WTC11 (cell line): ENCODE measurements around the gene CFAP251. TPM values are rescaled to one million over a fixed set of nuclear protein-coding genes. Genes with fewer than 3 reads are reported as not detected.

Source experiments
- ATAC-seq: fragments of 200-7000 bp; cut with Tn5 transposase; 2 replicates; pipeline ENCODE4 v1.10.0; 2021; ENCODE audit warnings: mild to moderate bottlenecking, moderate library complexity
- CTCF ChIA-PET: fragments of 300-600 bp; sonication (Branson Sonifier 250); formaldehyde crosslinking; loops from one replicate; lab custom pipeline; 2021; ENCODE audit warnings: antibody characterized with exemption; lab: Charles Lee
- POLR2A ChIA-PET: fragments of 350-600 bp; sonication (Branson Sonifier 250); formaldehyde crosslinking; loops from one replicate; lab custom pipeline; 2021; ENCODE audit warnings: antibody characterized with exemption; lab: Charles Lee
- DNase-seq: peaks from one replicate; pipeline ENCODE4 v3.0.0; 2021; ENCODE audit warnings: low spot score
- H3K27ac Mint-ChIP-seq: 2 replicates; pipeline ENCODE4 v1.8.0; 2021; ENCODE audit warnings: mixed read lengths
- H3K27me3 Mint-ChIP-seq: 2 replicates; pipeline ENCODE4 v1.8.0; 2021; ENCODE audit warnings: low read depth, mild to moderate bottlenecking, moderate library complexity, mixed read lengths
- H3K36me3 Mint-ChIP-seq: 2 replicates; pipeline ENCODE4 v1.8.0; 2021; ENCODE audit warnings: mixed read lengths
- H3K4me1 Mint-ChIP-seq: 2 replicates; pipeline ENCODE4 v1.8.0; 2022; ENCODE audit warnings: mixed read lengths
- H3K4me3 Mint-ChIP-seq: 2 replicates; pipeline ENCODE4 v1.8.0; 2021; ENCODE audit warnings: mild to moderate bottlenecking, moderate library complexity, mixed read lengths
- H3K9me3 Mint-ChIP-seq: 2 replicates; pipeline ENCODE4 v1.8.0; 2021; ENCODE audit warnings: mixed read lengths
- ATF2 ChIP-seq: sonication (generic); formaldehyde crosslinking; IDR thresholded peaks from 2 replicates; pipeline ENCODE4 v1.8.1; 2022; ENCODE audit warnings: low read depth, missing genetic modification reagents, borderline replicate concordance
- CBFB ChIP-seq: sonication (generic); formaldehyde crosslinking; IDR thresholded peaks from 2 replicates; pipeline ENCODE4 v1.8.1; 2022; ENCODE audit warnings: mild to moderate bottlenecking, low read depth, missing genetic modification reagents
- CREB1 ChIP-seq: sonication (generic); formaldehyde crosslinking; IDR thresholded peaks from 2 replicates; pipeline ENCODE4 v1.8.0; 2023; ENCODE audit warnings: mild to moderate bottlenecking, missing genetic modification reagents
- ELF4 ChIP-seq: sonication (generic); formaldehyde crosslinking; IDR thresholded peaks from 2 replicates; pipeline ENCODE4 v1.8.1; 2022; ENCODE audit warnings: low read depth, mild to moderate bottlenecking, moderate library complexity, missing genetic modification reagents
- FOXJ3 ChIP-seq: sonication (generic); formaldehyde crosslinking; IDR thresholded peaks from 2 replicates; pipeline ENCODE4 v1.9.0; 2021; ENCODE audit warnings: missing genetic modification reagents, mild to moderate bottlenecking, borderline replicate concordance
- FOXK1 ChIP-seq: sonication (generic); formaldehyde crosslinking; IDR thresholded peaks from 2 replicates; pipeline ENCODE4 v1.8.0; 2022; ENCODE audit warnings: mild to moderate bottlenecking, moderate library complexity, missing genetic modification reagents
- GABPB1 ChIP-seq: sonication (generic); formaldehyde crosslinking; IDR thresholded peaks from 2 replicates; pipeline ENCODE4 v1.8.1; 2023; ENCODE audit warnings: mild to moderate bottlenecking, missing genetic modification reagents
- GRHL2 ChIP-seq: fragments of 250-450 bp; sonication (Bioruptor Pico); IDR thresholded peaks from 2 replicates; pipeline ENCODE4 v1.8.0; 2022; ENCODE audit warnings: mild to moderate bottlenecking, moderate library complexity; ENCODE audit not compliant: insufficient replicate concordance, severe bottlenecking
- GTF2I ChIP-seq: fragments of 250-450 bp; sonication (Bioruptor Pico); conservative IDR thresholded peaks from 2 replicates; pipeline ENCODE4 v1.4.0; 2021; ENCODE audit warnings: mild to moderate bottlenecking
- IRF2 ChIP-seq: sonication (generic); formaldehyde crosslinking; IDR thresholded peaks from 2 replicates; pipeline ENCODE4 v1.8.0; 2022; ENCODE audit warnings: low read depth, missing genetic modification reagents, borderline replicate concordance
- MYBL2 ChIP-seq: sonication (generic); formaldehyde crosslinking; IDR thresholded peaks from 2 replicates; pipeline ENCODE4 v1.8.1; 2023; ENCODE audit warnings: mild to moderate bottlenecking, moderate library complexity, missing genetic modification reagents
- NFATC4 ChIP-seq: fragments of 250-450 bp; sonication (Bioruptor Pico); IDR thresholded peaks from 2 replicates; pipeline ENCODE4 v1.9.0; 2021; ENCODE audit warnings: mild to moderate bottlenecking
- NR1H2 ChIP-seq: sonication (generic); formaldehyde crosslinking; IDR thresholded peaks from 2 replicates; pipeline ENCODE4 v1.9.0; 2021; ENCODE audit warnings: mild to moderate bottlenecking, moderate library complexity, missing genetic modification reagents
- NR3C1 ChIP-seq: sonication (generic); formaldehyde crosslinking; conservative IDR thresholded peaks from 2 replicates; pipeline ENCODE4 v1.8.1; 2023; ENCODE audit warnings: low read depth, mild to moderate bottlenecking, missing genetic modification reagents
- OVOL2 ChIP-seq: fragments of 250-450 bp; sonication (Bioruptor Pico); IDR thresholded peaks from 2 replicates; pipeline ENCODE4 v1.9.0; 2021; ENCODE audit warnings: mild to moderate bottlenecking, borderline replicate concordance
- RORB ChIP-seq: fragments of 250-450 bp; sonication (Bioruptor Pico); IDR thresholded peaks from 2 replicates; pipeline ENCODE4 v1.9.0; 2021; ENCODE audit warnings: mild to moderate bottlenecking
- TCF7 ChIP-seq: sonication (generic); formaldehyde crosslinking; IDR thresholded peaks from 2 replicates; pipeline ENCODE4 v1.8.0; 2022; ENCODE audit warnings: mild to moderate bottlenecking, low read depth, missing genetic modification reagents, moderate library complexity
- TEAD4 ChIP-seq: sonication (generic); formaldehyde crosslinking; IDR thresholded peaks from 2 replicates; pipeline ENCODE4 v1.8.0; 2022; ENCODE audit warnings: mild to moderate bottlenecking, missing genetic modification reagents
- TP53 ChIP-seq: sonication (generic); formaldehyde crosslinking; IDR thresholded peaks from 2 replicates; pipeline ENCODE4 v1.8.1; 2023; ENCODE audit warnings: mild to moderate bottlenecking, missing genetic modification reagents
- ZMAT4 ChIP-seq: fragments of 250-450 bp; sonication (Bioruptor Pico); IDR thresholded peaks from 2 replicates; pipeline ENCODE4 v1.9.0; 2021; ENCODE audit warnings: mild to moderate bottlenecking
- ZNF138 ChIP-seq: sonication (generic); formaldehyde crosslinking; conservative IDR thresholded peaks from 2 replicates; pipeline ENCODE4 v1.8.1; 2022; ENCODE audit warnings: mild to moderate bottlenecking, moderate library complexity, missing genetic modification reagents
- ZNF232 ChIP-seq: sonication (generic); formaldehyde crosslinking; IDR thresholded peaks from 2 replicates; pipeline ENCODE4 v1.8.0; 2022; ENCODE audit warnings: mild to moderate bottlenecking, missing genetic modification reagents
- ZNF263 ChIP-seq: sonication (generic); formaldehyde crosslinking; IDR thresholded peaks from 2 replicates; pipeline ENCODE4 v1.8.1; 2022; ENCODE audit warnings: low read depth, mild to moderate bottlenecking, moderate library complexity, missing genetic modification reagents
- ZNF423 ChIP-seq: fragments of 250-450 bp; sonication (Bioruptor Pico); IDR thresholded peaks from 2 replicates; pipeline ENCODE4 v2.1.2; 2022; ENCODE audit warnings: mild to moderate bottlenecking, moderate library complexity
- ZNF671 ChIP-seq: fragments of 250-450 bp; sonication (Bioruptor Pico); IDR thresholded peaks from 2 replicates; pipeline ENCODE4 v1.8.0; 2021; ENCODE audit warnings: mild to moderate bottlenecking
- total RNA-seq: library from RNA; stranded (reverse); gene quantifications from 3 replicates; pipeline ENCODE4 v1.2.3, GENCODE V29; 2021
- TF ChIP-seq, protein P1 (sequence below): fragments of 250-450 bp; sonication (Bioruptor Pico); IDR thresholded peaks from 2 replicates; pipeline ENCODE4 v1.9.0; 2021; ENCODE audit warnings: moderate library complexity, mild to moderate bottlenecking, inconsistent platforms, borderline replicate concordance
- TF ChIP-seq, protein P2 (sequence below): sonication (generic); formaldehyde crosslinking; IDR thresholded peaks from 2 replicates; pipeline ENCODE4 v1.8.0; 2023; ENCODE audit warnings: missing genetic modification reagents, mild to moderate bottlenecking, borderline replicate concordance
- TF ChIP-seq, protein P3 (sequence below): sonication (generic); formaldehyde crosslinking; IDR thresholded peaks from 2 replicates; pipeline ENCODE4 v1.8.0; 2022; ENCODE audit warnings: mild to moderate bottlenecking, missing genetic modification reagents

Gene CFAP251
- total RNA-seq, 1 experiment from 2014 or later, result 3.1 TPM

DNA sequence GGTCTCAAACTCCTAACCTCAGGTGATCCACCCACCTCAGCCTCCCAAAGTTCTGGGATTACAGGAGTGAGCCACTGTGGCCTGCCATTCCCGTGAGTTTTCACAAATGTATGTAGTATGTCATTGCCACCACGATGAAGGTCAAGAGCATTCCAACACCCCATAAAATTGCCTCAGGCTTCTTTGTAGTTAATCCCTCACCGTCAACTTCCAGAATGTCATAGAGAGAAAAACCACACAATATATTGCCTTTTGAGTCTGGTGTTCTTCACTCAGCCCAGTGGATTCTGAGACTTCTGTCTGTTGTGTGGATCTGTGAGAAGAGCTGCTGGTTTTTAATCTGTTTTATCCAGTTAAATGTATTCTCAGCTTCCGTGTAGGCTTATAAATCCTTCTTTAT is 12.6 kb upstream of the CFAP251 start:
- no peak overlapping the region for H3K4me3 Mint-ChIP-seq
- no peaks in the 10 kb centered on the region for H3K9me3 Mint-ChIP-seq
- TF ChIP-seq, protein P1, sequence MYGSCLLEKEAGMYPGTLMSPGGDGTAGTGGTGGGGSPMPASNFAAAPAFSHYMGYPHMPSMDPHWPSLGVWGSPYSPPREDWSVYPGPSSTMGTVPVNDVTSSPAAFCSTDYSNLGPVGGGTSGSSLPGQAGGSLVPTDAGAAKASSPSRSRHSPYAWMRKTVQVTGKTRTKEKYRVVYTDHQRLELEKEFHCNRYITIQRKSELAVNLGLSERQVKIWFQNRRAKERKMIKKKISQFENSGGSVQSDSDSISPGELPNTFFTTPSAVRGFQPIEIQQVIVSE, result no peak
- TF ChIP-seq ATF2 (CRISPR knock-in tag) (no peak), ZNF671 (no peak), TP53 (no peak), TEAD4 (CRISPR knock-in tag) (no peak), NR3C1 (no peak), MYBL2 (no peak), GABPB1 (CRISPR knock-in tag) (no peak), ELF4 (CRISPR knock-in tag) (no peak), ZNF232 (CRISPR knock-in tag) (no peak), IRF2 (CRISPR knock-in tag) (no peak), NR1H2 (CRISPR knock-in tag) (no peak)
- TF ChIP-seq, protein P2, sequence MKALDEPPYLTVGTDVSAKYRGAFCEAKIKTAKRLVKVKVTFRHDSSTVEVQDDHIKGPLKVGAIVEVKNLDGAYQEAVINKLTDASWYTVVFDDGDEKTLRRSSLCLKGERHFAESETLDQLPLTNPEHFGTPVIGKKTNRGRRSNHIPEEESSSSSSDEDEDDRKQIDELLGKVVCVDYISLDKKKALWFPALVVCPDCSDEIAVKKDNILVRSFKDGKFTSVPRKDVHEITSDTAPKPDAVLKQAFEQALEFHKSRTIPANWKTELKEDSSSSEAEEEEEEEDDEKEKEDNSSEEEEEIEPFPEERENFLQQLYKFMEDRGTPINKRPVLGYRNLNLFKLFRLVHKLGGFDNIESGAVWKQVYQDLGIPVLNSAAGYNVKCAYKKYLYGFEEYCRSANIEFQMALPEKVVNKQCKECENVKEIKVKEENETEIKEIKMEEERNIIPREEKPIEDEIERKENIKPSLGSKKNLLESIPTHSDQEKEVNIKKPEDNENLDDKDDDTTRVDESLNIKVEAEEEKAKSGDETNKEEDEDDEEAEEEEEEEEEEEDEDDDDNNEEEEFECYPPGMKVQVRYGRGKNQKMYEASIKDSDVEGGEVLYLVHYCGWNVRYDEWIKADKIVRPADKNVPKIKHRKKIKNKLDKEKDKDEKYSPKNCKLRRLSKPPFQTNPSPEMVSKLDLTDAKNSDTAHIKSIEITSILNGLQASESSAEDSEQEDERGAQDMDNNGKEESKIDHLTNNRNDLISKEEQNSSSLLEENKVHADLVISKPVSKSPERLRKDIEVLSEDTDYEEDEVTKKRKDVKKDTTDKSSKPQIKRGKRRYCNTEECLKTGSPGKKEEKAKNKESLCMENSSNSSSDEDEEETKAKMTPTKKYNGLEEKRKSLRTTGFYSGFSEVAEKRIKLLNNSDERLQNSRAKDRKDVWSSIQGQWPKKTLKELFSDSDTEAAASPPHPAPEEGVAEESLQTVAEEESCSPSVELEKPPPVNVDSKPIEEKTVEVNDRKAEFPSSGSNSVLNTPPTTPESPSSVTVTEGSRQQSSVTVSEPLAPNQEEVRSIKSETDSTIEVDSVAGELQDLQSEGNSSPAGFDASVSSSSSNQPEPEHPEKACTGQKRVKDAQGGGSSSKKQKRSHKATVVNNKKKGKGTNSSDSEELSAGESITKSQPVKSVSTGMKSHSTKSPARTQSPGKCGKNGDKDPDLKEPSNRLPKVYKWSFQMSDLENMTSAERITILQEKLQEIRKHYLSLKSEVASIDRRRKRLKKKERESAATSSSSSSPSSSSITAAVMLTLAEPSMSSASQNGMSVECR (CRISPR knock-in tag), result no peak
- TF ChIP-seq, all 79 proteins: peak for 0
- ATAC-seq (no peak), DNase-seq (no peak)
- Mint-ChIP-seq H3K4me1 (no peaks in the 10 kb centered on the region), H3K27ac (no peak overlapping the region), H3K36me3 (peaks cover 42% of the 10 kb centered on the region), H3K27me3 (no peaks in the 10 kb centered on the region)
- CTCF ChIA-PET, result no interaction called here
- POLR2A ChIA-PET, result no interaction called here

DNA sequence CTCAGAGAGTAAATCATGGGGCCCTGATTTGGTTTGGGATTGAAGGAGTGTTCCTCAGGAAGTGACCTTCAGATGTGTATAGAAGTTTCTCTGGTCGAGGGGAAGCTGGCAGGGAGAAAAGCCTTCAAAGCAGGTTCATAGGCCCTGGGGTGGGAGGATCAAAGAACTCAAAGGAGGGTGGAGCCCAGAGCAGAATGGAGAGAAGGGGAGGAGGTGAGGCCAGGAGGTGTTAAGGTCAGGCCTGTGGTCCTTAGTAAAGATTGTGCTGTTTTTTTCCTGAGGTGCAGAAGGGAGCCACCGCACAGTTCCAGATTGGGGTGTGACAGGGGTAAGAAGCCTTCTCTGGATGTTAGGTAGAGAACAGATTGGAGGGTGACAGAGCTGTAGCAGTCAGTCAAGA is 9.7 kb upstream of the CFAP251 start:
- Mint-ChIP-seq H3K27ac (no peak overlapping the region), H3K27me3 (no peaks in the 10 kb centered on the region), H3K4me1 (no peaks in the 10 kb centered on the region), H3K4me3 (no peak overlapping the region), H3K36me3 (peaks cover 28% of the 10 kb centered on the region), H3K9me3 (no peaks in the 10 kb centered on the region)
- ATAC-seq (no peak), DNase-seq (no peak)
- POLR2A ChIA-PET, result interaction anchor here (0.7 kb wide), 1 partner anchor 36 kb away, joined by 3 read pairs; no protein-coding TSS in a partner anchor
- no peak for TF ChIP-seq CREB1
- TF ChIP-seq FOXK1 (CRISPR knock-in tag), result no peak
- TF ChIP-seq CBFB (CRISPR knock-in tag), result no peak
- TF ChIP-seq ZNF423, result no peak
- no peak for TF ChIP-seq OVOL2 (CRISPR knock-in tag)
- TF ChIP-seq FOXJ3 (CRISPR knock-in tag), result no peak
- TF ChIP-seq TCF7 (CRISPR knock-in tag), result no peak
- TF ChIP-seq ZNF263 (CRISPR knock-in tag), result no peak
- TF ChIP-seq GTF2I (CRISPR knock-in tag), result no peak
- TF ChIP-seq GRHL2 (CRISPR knock-in tag), result no peak
- no peak for TF ChIP-seq RORB (CRISPR knock-in tag)
- no peak for TF ChIP-seq NFATC4
- TF ChIP-seq ZMAT4, result no peak
- TF ChIP-seq ZNF232 (CRISPR knock-in tag), result no peak
- TF ChIP-seq, protein P3, sequence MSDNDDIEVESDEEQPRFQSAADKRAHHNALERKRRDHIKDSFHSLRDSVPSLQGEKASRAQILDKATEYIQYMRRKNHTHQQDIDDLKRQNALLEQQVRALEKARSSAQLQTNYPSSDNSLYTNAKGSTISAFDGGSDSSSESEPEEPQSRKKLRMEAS (CRISPR knock-in tag), result no peak
- TF ChIP-seq ZNF138 (CRISPR knock-in tag), result no peak
- CTCF ChIA-PET, result interaction anchor here (1.4 kb wide), 1 partner anchor 10 kb away, joined by 4 read pairs; the partner anchor contains the start of gene CFAP251
